HG02642 (cell line): ENCODE data around the gene KIR2DL4.
"Not testable (repeated sequence)": the region's sequence is repeated elsewhere in the genome, so short reads cannot be mapped to it uniquely, and the experiment has no call there.

Experiments
- ATAC-seq: cut with Tn5 transposase; IDR thresholded peaks from one replicate; pipeline ENCODE4 v1.9.1; 2021; ENCODE audit warnings: mild to moderate bottlenecking; ENCODE audit not compliant: unreplicated experiment, poor library complexity

The KIR2DL4 gene

GRCh38 chr19:54803410-54803809 is at the start of gene KIR2DL4:
Gene KIR2DL4, plus strand, starts transcription at chr19:54803610. Its CDS starts 42 bp downstream, at chr19:54803652.
- ATAC-seq, result no peak

- ATAC-seq, result not testable (repeated sequence)
Measured at GRCh38 chr19:54756204-54757110, 47.0 kb upstream of the KIR2DL4 start.

GRCh38 chr19:54758577-54758976 is 44.8 kb upstream of the KIR2DL4 start:
- not testable (repeated sequence) for ATAC-seq

GRCh38 chr19:54764219-54764618 is 39.2 kb upstream of the KIR2DL4 start:
- ATAC-seq, result not testable (repeated sequence)

- ATAC-seq, result not testable (repeated sequence)
Measured at GRCh38 chr19:54766464-54766863, 36.9 kb upstream of the KIR2DL4 start.

- not testable (repeated sequence) for ATAC-seq
Measured at GRCh38 chr19:54769646-54770045, 33.8 kb upstream of the KIR2DL4 start, which contains the start of gene KIR2DL1. Gene KIR2DL1, plus strand, starts transcription at chr19:54769793. Its CDS starts 58 bp downstream, at chr19:54769851.

- not testable (repeated sequence) for ATAC-seq
Measured at GRCh38 chr19:54770511-54770910, 32.9 kb upstream of the KIR2DL4 start.

GRCh38 chr19:54771018-54771960 is 32.1 kb upstream of the KIR2DL4 start:
- ATAC-seq, result not testable (repeated sequence)

GRCh38 chr19:54772666-54773065 is 30.7 kb upstream of the KIR2DL4 start:
- ATAC-seq, result not testable (repeated sequence)

GRCh38 chr19:54775095-54775815 is 28.2 kb upstream of the KIR2DL4 start:
- ATAC-seq, result not testable (repeated sequence)

GRCh38 chr19:54775830-54776229 is 27.6 kb upstream of the KIR2DL4 start:
- ATAC-seq, result not testable (repeated sequence)

- ATAC-seq, result not testable (repeated sequence)
Measured at GRCh38 chr19:54777851-54778250, 25.6 kb upstream of the KIR2DL4 start.

GRCh38 chr19:54778896-54779295 is 24.5 kb upstream of the KIR2DL4 start:
- not testable (repeated sequence) for ATAC-seq

- not testable (repeated sequence) for ATAC-seq
Measured at GRCh38 chr19:54782916-54783315, 20.5 kb upstream of the KIR2DL4 start.

GRCh38 chr19:54786091-54786723 is 17.2 kb upstream of the KIR2DL4 start:
- not testable (repeated sequence) for ATAC-seq

- ATAC-seq, result not testable (repeated sequence)
Measured at GRCh38 chr19:54788154-54788553, 15.3 kb upstream of the KIR2DL4 start.

GRCh38 chr19:54790711-54791110 is 12.7 kb upstream of the KIR2DL4 start:
- ATAC-seq, result no peak

- no peak for ATAC-seq
Measured at GRCh38 chr19:54791476-54791875, 11.9 kb upstream of the KIR2DL4 start.

- no peak for ATAC-seq
Measured at GRCh38 chr19:54792814-54793213, 10.6 kb upstream of the KIR2DL4 start.
